GM13976 (cell line): ENCODE results near the gene SRSF10.
"Not testable (repeated sequence)": the region's sequence is repeated elsewhere in the genome, so short reads cannot be mapped to it uniquely, and the experiment has no call there.

ENCODE experiments used
- DNase-seq: peaks from one replicate; pipeline ENCODE4 v3.0.0; 2012; ENCODE audit warnings: low spot score
- CTCF ChIP-seq: IDR thresholded peaks from 2 replicates; pipeline ENCODE4 v1.5.1; 2012; ENCODE audit warnings: borderline replicate concordance, mild to moderate bottlenecking; ENCODE audit not compliant: insufficient read depth; ENCODE audit errors: extremely low read depth, missing control alignments, control extremely low read depth
- in situ Hi-C: fragments of 300-500 bp; cut with MboI; formaldehyde crosslinking; loops from one replicate; pipeline ENCODE4 v1.12.0; 2022; ENCODE audit warnings: low sequenced_read_pairs, mixed read lengths, inconsistent platforms; ENCODE audit not compliant: unreplicated experiment

SRSF10 gene

GRCh38 chr1:24018611-24019580 is 38.8 kb upstream of the SRSF10 start:
- DNase-seq: no peak
- in situ Hi-C loops: no loop called here
- TF ChIP-seq CTCF: no peak

GRCh38 chr1:24015221-24016210 is 35.4 kb upstream of the SRSF10 start:
- no peak for TF ChIP-seq CTCF
- in situ Hi-C loops: no loop called here
- DNase-seq: no peak

GRCh38 chr1:24012878-24013277 is 32.8 kb upstream of the SRSF10 start:
- in situ Hi-C loops, DNase-seq: not testable (repeated sequence)

GRCh38 chr1:24010650-24011049 is 30.5 kb upstream of the SRSF10 start:
- DNase-seq: no peak
- in situ Hi-C loops: no loop called here
- TF ChIP-seq CTCF: no peak

GRCh38 chr1:24009406-24009805 is 29.3 kb upstream of the SRSF10 start:
- no peak for TF ChIP-seq CTCF
- in situ Hi-C loops: no loop called here
- no peak for DNase-seq

GRCh38 chr1:24008574-24009184 is 28.6 kb upstream of the SRSF10 start:
- DNase-seq, in situ Hi-C loops: not testable (repeated sequence)

- no peak for DNase-seq
- no peak for TF ChIP-seq CTCF
- in situ Hi-C loops: no loop called here
Observed at GRCh38 chr1:24007079-24007478, 27.0 kb upstream of the SRSF10 start.
